D721Med (cell line): ENCODE measurements around the gene PPP6C.

Experiments used
- DNase-seq: peaks from one replicate; pipeline ENCODE4 v3.0.0; 2011; ENCODE audit warnings: low spot score; ENCODE audit not compliant: insufficient read length
- FAIRE-seq: peaks from 2 replicates; lab custom pipeline; 2011; peaks lifted over from hg19 to GRCh38; lab: Jason Lieb, UNC
- TF ChIP-seq, protein P1 (sequence below): IDR thresholded peaks from 2 replicates; pipeline ENCODE4 v1.5.1; 2012; ENCODE audit warnings: mild to moderate bottlenecking, control low read depth; ENCODE audit not compliant: insufficient read depth; ENCODE audit errors: missing control alignments

The PPP6C gene

DNA sequence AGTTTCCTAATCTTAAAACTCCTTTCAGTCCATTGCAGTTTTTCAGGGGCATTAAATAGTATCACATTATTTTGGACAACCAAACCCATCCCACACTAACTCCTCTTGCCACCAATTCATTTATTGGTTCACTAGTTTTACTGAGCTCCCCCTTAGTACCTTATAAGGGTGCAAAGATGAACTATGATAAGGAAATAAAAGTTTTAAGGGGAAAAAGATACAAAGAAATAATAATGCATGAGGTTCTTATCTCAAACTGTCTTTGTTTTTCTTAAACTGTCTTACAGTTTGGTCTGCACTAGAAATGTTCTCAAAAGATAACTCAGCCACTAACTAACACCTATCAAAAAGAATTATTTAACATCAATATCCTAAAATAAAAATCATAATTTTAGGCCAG is 54.6 kb downstream of the PPP6C start:
- FAIRE-seq: no peak
- TF ChIP-seq, protein P1, sequence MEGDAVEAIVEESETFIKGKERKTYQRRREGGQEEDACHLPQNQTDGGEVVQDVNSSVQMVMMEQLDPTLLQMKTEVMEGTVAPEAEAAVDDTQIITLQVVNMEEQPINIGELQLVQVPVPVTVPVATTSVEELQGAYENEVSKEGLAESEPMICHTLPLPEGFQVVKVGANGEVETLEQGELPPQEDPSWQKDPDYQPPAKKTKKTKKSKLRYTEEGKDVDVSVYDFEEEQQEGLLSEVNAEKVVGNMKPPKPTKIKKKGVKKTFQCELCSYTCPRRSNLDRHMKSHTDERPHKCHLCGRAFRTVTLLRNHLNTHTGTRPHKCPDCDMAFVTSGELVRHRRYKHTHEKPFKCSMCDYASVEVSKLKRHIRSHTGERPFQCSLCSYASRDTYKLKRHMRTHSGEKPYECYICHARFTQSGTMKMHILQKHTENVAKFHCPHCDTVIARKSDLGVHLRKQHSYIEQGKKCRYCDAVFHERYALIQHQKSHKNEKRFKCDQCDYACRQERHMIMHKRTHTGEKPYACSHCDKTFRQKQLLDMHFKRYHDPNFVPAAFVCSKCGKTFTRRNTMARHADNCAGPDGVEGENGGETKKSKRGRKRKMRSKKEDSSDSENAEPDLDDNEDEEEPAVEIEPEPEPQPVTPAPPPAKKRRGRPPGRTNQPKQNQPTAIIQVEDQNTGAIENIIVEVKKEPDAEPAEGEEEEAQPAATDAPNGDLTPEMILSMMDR: no peak
- DNase-seq: no peak

DNA sequence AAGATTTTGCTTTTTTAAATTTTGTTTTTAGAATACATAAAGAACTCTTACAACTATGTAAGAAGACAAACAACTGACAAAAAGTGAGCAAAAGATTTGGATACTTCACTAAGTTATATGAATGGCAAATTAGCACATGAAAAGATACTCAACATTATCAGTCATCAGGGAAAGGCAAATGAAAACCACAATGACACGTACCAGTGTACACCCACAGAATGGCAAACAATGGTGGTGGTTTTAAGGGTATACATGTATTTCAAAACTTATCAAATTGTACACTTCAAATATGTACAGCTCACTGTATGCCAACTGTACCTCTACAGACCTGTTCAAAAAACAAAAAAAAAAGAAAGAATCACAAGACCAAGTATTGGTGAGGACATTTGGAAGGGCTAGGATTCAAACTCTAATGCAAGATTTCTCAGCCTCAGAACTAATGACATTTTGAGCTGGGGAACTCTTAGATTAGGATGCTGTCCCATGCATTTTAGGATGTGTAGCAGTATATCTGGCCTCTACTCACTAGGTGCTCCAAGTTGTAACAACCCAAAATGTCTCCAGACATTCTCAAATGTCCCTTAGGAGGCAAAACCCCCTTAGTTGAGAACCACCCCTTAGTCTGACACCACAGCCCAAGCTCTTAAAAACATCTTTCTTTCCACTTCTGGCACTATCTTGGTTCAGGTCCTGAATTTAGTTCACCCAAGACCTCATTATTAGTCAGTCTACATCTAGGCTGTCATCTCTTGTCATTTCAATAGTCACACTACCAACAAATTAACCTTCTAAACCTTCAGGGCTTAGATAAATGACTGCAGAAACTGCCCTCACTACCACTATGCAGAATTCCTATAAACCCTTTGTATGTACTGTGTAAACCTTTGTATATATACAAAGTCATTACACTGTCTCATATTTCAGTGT is 55.9 kb downstream of the PPP6C start:
- DNase-seq (no peak), FAIRE-seq (no peak)
- TF ChIP-seq, protein P1: no peak

DNA sequence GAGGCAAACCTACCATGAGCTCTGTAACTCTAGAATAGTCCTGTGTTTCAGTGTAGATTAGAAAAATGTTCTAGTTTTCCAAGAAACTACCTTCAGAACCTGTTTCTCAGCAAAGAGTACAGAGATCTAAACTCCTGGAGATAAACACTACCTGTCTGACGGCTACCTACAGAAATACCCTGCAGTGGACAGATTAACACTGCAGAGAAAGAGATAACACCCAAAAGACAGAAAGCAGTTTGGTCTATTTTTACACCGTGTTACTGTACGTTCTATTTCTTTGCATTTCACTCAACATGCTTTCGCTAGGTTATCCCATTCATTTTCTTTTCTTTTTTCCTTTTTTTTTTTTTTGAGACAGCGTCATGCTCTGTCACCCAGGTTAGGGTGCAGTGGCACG is 57.8 kb downstream of the PPP6C start:
- DNase-seq: no peak
- TF ChIP-seq, protein P1: no peak
- no peak for FAIRE-seq

DNA sequence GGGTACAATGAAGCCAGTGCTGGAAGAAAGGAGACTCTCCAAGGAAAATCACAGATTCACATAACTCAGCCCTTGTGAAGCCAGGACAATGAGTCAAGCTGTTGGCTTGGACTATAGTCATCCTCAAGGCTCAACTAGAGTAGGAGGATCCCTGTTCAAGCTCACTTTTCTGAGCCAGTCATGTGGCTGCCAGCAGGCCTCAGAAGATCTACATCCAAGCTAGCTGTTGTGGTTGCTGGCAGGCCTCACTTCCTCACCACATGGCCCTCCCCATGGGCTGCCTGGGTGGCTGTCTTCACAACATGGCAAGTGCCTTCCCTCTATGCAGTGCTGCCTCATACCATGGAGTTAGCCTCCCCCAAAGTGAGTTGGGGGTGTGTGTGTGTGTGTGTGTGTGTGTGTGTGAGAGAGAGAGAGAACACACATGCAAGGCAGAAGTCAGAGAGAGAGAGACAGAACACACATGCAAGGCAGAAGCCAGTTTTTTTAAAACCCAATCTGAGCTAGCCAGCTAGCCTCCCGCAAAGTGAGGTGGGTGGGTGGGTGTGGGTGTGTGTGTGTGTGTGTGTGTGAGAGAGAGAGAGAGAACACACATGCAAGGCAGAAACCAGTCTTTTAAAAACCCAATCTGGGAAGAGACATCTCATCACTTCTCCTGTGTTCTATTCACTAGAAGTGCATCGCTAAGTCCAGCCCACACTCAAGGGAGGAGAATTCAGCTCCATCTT is 63.4 kb downstream of the PPP6C start:
- TF ChIP-seq, protein P1: no peak
- DNase-seq (no peak), FAIRE-seq (no peak)

DNA sequence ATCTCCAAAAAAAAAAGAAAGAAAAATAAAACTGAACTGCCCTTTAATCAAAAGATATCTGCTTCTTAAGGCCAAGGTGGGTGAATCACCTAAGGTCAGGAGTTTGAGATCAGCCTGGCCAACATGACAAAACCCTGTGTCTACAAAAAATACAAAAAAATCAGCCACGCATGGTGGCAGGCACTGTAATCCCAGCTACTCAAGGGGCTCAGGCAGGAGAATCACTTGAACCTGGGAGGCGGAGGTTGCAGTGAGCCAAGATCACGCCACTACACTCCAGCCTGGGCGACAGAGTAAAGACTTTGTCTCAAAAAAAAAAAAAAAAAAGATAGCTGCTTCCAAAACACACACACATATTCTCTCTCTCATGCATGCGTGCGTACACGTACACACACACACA is 64.1 kb downstream of the PPP6C start:
- TF ChIP-seq, protein P1: no peak
- FAIRE-seq (no peak), DNase-seq (no peak)

DNA sequence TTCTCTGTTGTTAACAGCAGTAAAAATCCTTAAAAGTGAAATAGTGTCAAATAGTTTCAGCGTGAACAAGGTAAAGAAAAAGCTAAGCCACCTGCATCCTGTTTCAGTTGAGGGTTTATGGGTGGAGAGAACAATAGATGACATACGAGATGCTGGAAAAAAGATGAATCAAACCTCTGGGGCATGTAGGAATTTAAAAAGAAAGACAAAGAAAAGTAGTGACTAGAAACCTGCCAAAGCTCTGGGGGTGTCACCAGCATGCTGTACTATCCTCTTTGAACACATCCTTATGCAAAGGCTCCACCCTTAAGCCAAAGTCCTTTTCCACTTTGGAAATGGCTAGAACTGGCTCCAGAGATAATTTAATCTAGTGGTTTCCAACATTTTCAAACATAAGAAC is 68.5 kb downstream of the PPP6C start:
- TF ChIP-seq, protein P1: no peak
- no peak for FAIRE-seq
- no peak for DNase-seq
